Stimulated activated naive CD4-positive, alpha-beta T cell treated with Interleukin-2 at 50 U/mL for 16 hours (primary cell): ENCODE results near the gene SLC22A17.

Experiments used
- DNase-seq: peaks from one replicate; lab custom pipeline; 2025; lab: John Stamatoyannopoulos, UW

SLC22A17 gene

GRCh38 chr14:23307687-23308644 lies 44.7 kb downstream of the SLC22A17 start:
- no peak for DNase-seq

- no peak for DNase-seq
These were observed 45.5 kb downstream of the SLC22A17 start for GRCh38 chr14:23307146-23307530.

- DNase-seq, result no peak
These were observed 46.1 kb downstream of the SLC22A17 start, which contains the start of gene BCL2L2 for GRCh38 chr14:23306412-23307145. Gene BCL2L2 (plus strand): TSS chr14:23306833. CDS start chr14:23307768, 935 bp downstream.

- DNase-seq, result peak; percentile 85
These were observed 50.1 kb downstream of the SLC22A17 start, which contains the start of gene PPP1R3E for GRCh38 chr14:23302290-23303225. Gene PPP1R3E (minus strand): TSS chr14:23302859. CDS start chr14:23302576, 283 bp downstream.

- DNase-seq, result no peak
These were observed 50.8 kb downstream of the SLC22A17 start for GRCh38 chr14:23301969-23302289.

- peak; percentile 95 for DNase-seq
These were observed 51.3 kb downstream of the SLC22A17 start for GRCh38 chr14:23301288-23301968.

GRCh38 chr14:23300687-23301223 lies 51.9 kb downstream of the SLC22A17 start:
- no peak for DNase-seq

GRCh38 chr14:23299986-23300686 lies 52.6 kb downstream of the SLC22A17 start:
- DNase-seq, result no peak

GRCh38 chr14:23299211-23299957 lies 53.3 kb downstream of the SLC22A17 start:
- no peak for DNase-seq

- no peak for DNase-seq
These were observed 54.9 kb downstream of the SLC22A17 start for GRCh38 chr14:23297611-23298277.

GRCh38 chr14:23297096-23297495 lies 55.6 kb downstream of the SLC22A17 start:
- no peak for DNase-seq
